ENCODE data around the gene SEMA5A.

Gene SEMA5A

GRCh38 chr5:9062873-9063272 is 483.0 kb downstream of the SEMA5A start:
- Histone ChIP-seq H3K23ac (ENCODE audit: low read depth, low read length, poor library complexity) (no peak overlapping the region), H3K9me3 (replicated peaks in 1 of 2; ENCODE audit: control insufficient read depth in 2 of 2, insufficient read depth in 1 of 2, low read depth in 1 of 2, low read length in 2 of 2) (no peaks in the 10 kb centered on the region), H3K36me3 (replicated peaks in 1 of 2; ENCODE audit: control insufficient read depth in 2 of 2, insufficient read depth in 2 of 2, low read length in 2 of 2) (peaks cover 0 to 19% of the 10 kb centered on the region in 2 donors), H2BK15ac (ENCODE audit: low read length) (no peak overlapping the region), H3K27me3 (ENCODE audit: control insufficient read depth in 3 of 3, insufficient read depth in 3 of 3, low read depth in 1 of 3, low read length in 3 of 3) (no peaks in the 10 kb centered on the region), H3K4me2 (ENCODE audit: insufficient read depth, low read length, poor library complexity, severe bottlenecking) (no peak overlapping the region), H2AK5ac (ENCODE audit: low read depth, low read length) (no peak overlapping the region), H3K4me3 (ENCODE audit: low read length in 2 of 2) (no peak overlapping the region), H3K14ac (ENCODE audit: low read length) (no peak overlapping the region), H3K4ac (ENCODE audit: low read length) (no peak overlapping the region), H2BK120ac (ENCODE audit: low read depth, low read length) (no peak overlapping the region), H3K27ac (replicated peaks; ENCODE audit: low read length) (no peak overlapping the region), H4K91ac (ENCODE audit: low read depth, low read length, poor library complexity) (no peak overlapping the region), H3K79me1 (ENCODE audit: low read depth, low read length) (no peaks in the 10 kb centered on the region), H3K9ac (ENCODE audit: low read depth, low read length, poor library complexity) (no peak overlapping the region), H3K18ac (ENCODE audit: low read length) (peak overlapping the region; percentile 8), H3K4me1 (ENCODE audit: control insufficient read depth in 2 of 2, insufficient read depth in 1 of 2, low read depth in 1 of 2, low read length in 2 of 2) (no peaks in the 10 kb centered on the region), H2BK5ac (ENCODE audit: low read length) (no peak overlapping the region), H2AFZ (ENCODE audit: low read length) (no peak overlapping the region), H4K8ac (ENCODE audit: low read depth, low read length) (no peak overlapping the region), H2BK12ac (ENCODE audit: low read length) (no peak overlapping the region)
- no CpG with 5 or more reads among the region's 11 CpGs for WGBS, 2 donors (ENCODE audit: extremely low coverage in 2 of 2, insufficient read length in 2 of 2, insufficient replicate concordance in 1 of 2)
- DNase-seq (ENCODE audit: low spot score): no peak

- H2BK12ac ChIP-seq (ENCODE audit: low read length): no peak overlapping the region
- H4K8ac ChIP-seq (ENCODE audit: low read depth, low read length): no peak overlapping the region
- no peak overlapping the region for H2AK5ac ChIP-seq (ENCODE audit: low read depth, low read length)
- no peak overlapping the region for H2BK5ac ChIP-seq (ENCODE audit: low read length)
- DNase-seq (ENCODE audit: low spot score): no peak
- no peak overlapping the region for H2AFZ ChIP-seq (ENCODE audit: low read length)
- no peak overlapping the region for H3K27ac ChIP-seq (replicated peaks; ENCODE audit: low read length)
- no peak overlapping the region for H3K14ac ChIP-seq (ENCODE audit: low read length)
- no peaks in the 10 kb centered on the region for H3K4me1 ChIP-seq (ENCODE audit: control insufficient read depth in 2 of 2, insufficient read depth in 1 of 2, low read depth in 1 of 2, low read length in 2 of 2)
- H3K4ac ChIP-seq (ENCODE audit: low read length): no peak overlapping the region
- peaks cover 0 to 2% (median 0%) of the 10 kb centered on the region in 3 experiments for H3K27me3 ChIP-seq (ENCODE audit: control insufficient read depth in 3 of 3, insufficient read depth in 3 of 3, low read depth in 1 of 3, low read length in 3 of 3)
- no peak overlapping the region for H2BK15ac ChIP-seq (ENCODE audit: low read length)
- H3K9ac ChIP-seq (ENCODE audit: low read depth, low read length, poor library complexity): no peak overlapping the region
- no peak overlapping the region for H3K23ac ChIP-seq (ENCODE audit: low read depth, low read length, poor library complexity)
- H2BK120ac ChIP-seq (ENCODE audit: low read depth, low read length): no peak overlapping the region
- H3K79me1 ChIP-seq (ENCODE audit: low read depth, low read length): no peaks in the 10 kb centered on the region
- WGBS, 2 donors (ENCODE audit: extremely low coverage in 2 of 2, insufficient read length in 2 of 2, insufficient replicate concordance in 1 of 2): no CpG with 5 or more reads among the region's 5 CpGs
- peak overlapping the region; percentile 0 for H3K18ac ChIP-seq (ENCODE audit: low read length)
- no peak overlapping the region for H4K91ac ChIP-seq (ENCODE audit: low read depth, low read length, poor library complexity)
- no peak overlapping the region for H3K4me2 ChIP-seq (ENCODE audit: insufficient read depth, low read length, poor library complexity, severe bottlenecking)
- no peaks in the 10 kb centered on the region for H3K9me3 ChIP-seq (replicated peaks in 1 of 2; ENCODE audit: control insufficient read depth in 2 of 2, insufficient read depth in 1 of 2, low read depth in 1 of 2, low read length in 2 of 2)
- H3K4me3 ChIP-seq (ENCODE audit: low read length in 2 of 2): no peak overlapping the region
- peaks cover 0 to 16% of the 10 kb centered on the region in 2 donors for H3K36me3 ChIP-seq (replicated peaks in 1 of 2; ENCODE audit: control insufficient read depth in 2 of 2, insufficient read depth in 2 of 2, low read length in 2 of 2)
These were observed 485.8 kb downstream of the SEMA5A start for GRCh38 chr5:9059920-9060691.

DNA sequence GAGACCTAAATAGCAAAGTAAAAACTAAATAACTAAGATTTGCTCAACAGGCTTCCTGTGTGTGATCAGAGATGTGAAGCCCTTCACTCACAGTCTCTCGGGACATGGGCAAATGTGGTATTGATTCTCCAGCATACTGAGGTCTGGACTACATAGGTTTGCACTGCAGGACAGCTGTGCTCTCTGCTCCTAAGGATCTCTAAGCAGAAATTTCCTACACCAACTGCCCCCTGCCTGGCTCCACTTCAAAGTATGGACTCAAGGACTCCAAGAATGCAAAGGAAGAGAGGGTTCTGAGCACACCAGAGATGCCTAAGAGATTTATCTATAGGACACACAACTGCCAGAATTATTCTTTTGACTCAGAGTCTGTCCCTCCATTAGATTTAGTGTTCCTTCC is 487.2 kb downstream of the SEMA5A start:
- no peaks in the 10 kb centered on the region for H3K4me1 ChIP-seq (ENCODE audit: control insufficient read depth in 2 of 2, insufficient read depth in 1 of 2, low read depth in 1 of 2, low read length in 2 of 2)
- H3K27ac ChIP-seq (replicated peaks; ENCODE audit: low read length): no peak overlapping the region
- H2BK120ac ChIP-seq (ENCODE audit: low read depth, low read length): no peak overlapping the region
- H2BK5ac ChIP-seq (ENCODE audit: low read length): no peak overlapping the region
- H2BK12ac ChIP-seq (ENCODE audit: low read length): no peak overlapping the region
- no peak overlapping the region for H4K8ac ChIP-seq (ENCODE audit: low read depth, low read length)
- H3K14ac ChIP-seq (ENCODE audit: low read length): no peak overlapping the region
- peaks cover 0 to 16% of the 10 kb centered on the region in 2 donors for H3K36me3 ChIP-seq (replicated peaks in 1 of 2; ENCODE audit: control insufficient read depth in 2 of 2, insufficient read depth in 2 of 2, low read length in 2 of 2)
- H3K79me1 ChIP-seq (ENCODE audit: low read depth, low read length): no peaks in the 10 kb centered on the region
- no peak overlapping the region for H4K91ac ChIP-seq (ENCODE audit: low read depth, low read length, poor library complexity)
- no peak overlapping the region for H3K9ac ChIP-seq (ENCODE audit: low read depth, low read length, poor library complexity)
- no peak overlapping the region for H2AFZ ChIP-seq (ENCODE audit: low read length)
- no peak overlapping the region for H3K23ac ChIP-seq (ENCODE audit: low read depth, low read length, poor library complexity)
- H3K18ac ChIP-seq (ENCODE audit: low read length): no peak overlapping the region
- no peak for DNase-seq (ENCODE audit: low spot score)
- H2AK5ac ChIP-seq (ENCODE audit: low read depth, low read length): no peak overlapping the region
- no peaks in the 10 kb centered on the region for H3K9me3 ChIP-seq (replicated peaks in 1 of 2; ENCODE audit: control insufficient read depth in 2 of 2, insufficient read depth in 1 of 2, low read depth in 1 of 2, low read length in 2 of 2)
- no peak overlapping the region for H3K4me2 ChIP-seq (ENCODE audit: insufficient read depth, low read length, poor library complexity, severe bottlenecking)
- no peak overlapping the region for H2BK15ac ChIP-seq (ENCODE audit: low read length)
- no peak overlapping the region for H3K4ac ChIP-seq (ENCODE audit: low read length)
- no peak overlapping the region for H3K4me3 ChIP-seq (ENCODE audit: low read length in 2 of 2)
- H3K27me3 ChIP-seq (ENCODE audit: control insufficient read depth in 3 of 3, insufficient read depth in 3 of 3, low read depth in 1 of 3, low read length in 3 of 3): peaks cover 0 to 2% (median 0%) of the 10 kb centered on the region in 3 experiments
- WGBS, 2 donors (ENCODE audit: extremely low coverage in 2 of 2, insufficient read length in 2 of 2, insufficient replicate concordance in 1 of 2): no CpG with 5 or more reads among the region's 1 CpG

DNA sequence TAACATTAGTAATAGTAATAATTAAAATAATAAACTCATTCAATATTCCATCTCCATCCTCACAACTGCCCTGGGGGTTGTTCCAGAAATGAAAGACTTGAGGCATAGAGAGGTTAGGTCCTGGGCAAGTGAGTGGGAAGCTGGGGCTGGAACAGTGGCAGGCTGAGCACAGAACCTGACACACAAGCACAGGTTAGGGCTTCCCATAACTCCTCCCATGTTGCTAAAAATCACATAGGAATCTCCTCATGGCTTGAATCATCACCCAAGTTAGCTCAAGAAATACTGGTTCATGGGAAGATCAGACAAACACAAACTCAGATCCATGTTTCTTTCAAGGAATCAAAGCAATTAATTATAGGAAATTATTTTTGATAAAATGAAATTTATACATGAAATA is 487.7 kb downstream of the SEMA5A start:
- H3K14ac ChIP-seq (ENCODE audit: low read length): no peak overlapping the region
- no peak overlapping the region for H3K23ac ChIP-seq (ENCODE audit: low read depth, low read length, poor library complexity)
- H2AFZ ChIP-seq (ENCODE audit: low read length): no peak overlapping the region
- no peak for DNase-seq (ENCODE audit: low spot score)
- peaks cover 0 to 18% of the 10 kb centered on the region in 2 donors for H3K36me3 ChIP-seq (replicated peaks in 1 of 2; ENCODE audit: control insufficient read depth in 2 of 2, insufficient read depth in 2 of 2, low read length in 2 of 2)
- no peaks in the 10 kb centered on the region for H3K4me1 ChIP-seq (ENCODE audit: control insufficient read depth in 2 of 2, insufficient read depth in 1 of 2, low read depth in 1 of 2, low read length in 2 of 2)
- peaks cover 0 to 2% (median 0%) of the 10 kb centered on the region in 3 experiments for H3K27me3 ChIP-seq (ENCODE audit: control insufficient read depth in 3 of 3, insufficient read depth in 3 of 3, low read depth in 1 of 3, low read length in 3 of 3)
- no peak overlapping the region for H3K9ac ChIP-seq (ENCODE audit: low read depth, low read length, poor library complexity)
- no peak overlapping the region for H3K4ac ChIP-seq (ENCODE audit: low read length)
- no peak overlapping the region for H2AK5ac ChIP-seq (ENCODE audit: low read depth, low read length)
- no peak overlapping the region for H4K8ac ChIP-seq (ENCODE audit: low read depth, low read length)
- no peak overlapping the region for H3K4me2 ChIP-seq (ENCODE audit: insufficient read depth, low read length, poor library complexity, severe bottlenecking)
- no peak overlapping the region for H4K91ac ChIP-seq (ENCODE audit: low read depth, low read length, poor library complexity)
- no peak overlapping the region for H2BK5ac ChIP-seq (ENCODE audit: low read length)
- H3K27ac ChIP-seq (replicated peaks; ENCODE audit: low read length): no peak overlapping the region
- no peak overlapping the region for H2BK15ac ChIP-seq (ENCODE audit: low read length)
- no peaks in the 10 kb centered on the region for H3K9me3 ChIP-seq (replicated peaks in 1 of 2; ENCODE audit: control insufficient read depth in 2 of 2, insufficient read depth in 1 of 2, low read depth in 1 of 2, low read length in 2 of 2)
- H3K18ac ChIP-seq (ENCODE audit: low read length): no peak overlapping the region
- no peak overlapping the region for H2BK12ac ChIP-seq (ENCODE audit: low read length)
- H3K4me3 ChIP-seq (ENCODE audit: low read length in 2 of 2): no peak overlapping the region
- no peaks in the 10 kb centered on the region for H3K79me1 ChIP-seq (ENCODE audit: low read depth, low read length)
- H2BK120ac ChIP-seq (ENCODE audit: low read depth, low read length): no peak overlapping the region
